ENCODE measurements around the gene ITGA2.

Gene ITGA2

GRCh38 chr5:52952483-52952882 is 36.7 kb upstream of the ITGA2 start:
- TF ChIP-seq CSDC2 (CRISPR knock-in tag; IDR thresholded peaks at IDR 0.05) (no peak), ZC3H10 (CRISPR knock-in tag; IDR thresholded peaks at IDR 0.05) (no peak)
- ATAC-seq = no peak

GRCh38 chr5:52956014-52956413 is 33.1 kb upstream of the ITGA2 start:
- TF ChIP-seq GLIS3 (CRISPR knock-in tag; IDR thresholded peaks at IDR 0.05) = no peak
- TF ChIP-seq BACH2 (CRISPR knock-in tag; IDR thresholded peaks at IDR 0.05; ENCODE audit: borderline replicate concordance) = no peak
- TF ChIP-seq SNAI2 (CRISPR knock-in tag; IDR thresholded peaks at IDR 0.05) = no peak
- no peak for TF ChIP-seq ZNF70 (CRISPR knock-in tag; IDR thresholded peaks at IDR 0.05)
- no peak for TF ChIP-seq CSRNP3 (CRISPR knock-in tag; IDR thresholded peaks at IDR 0.05)
- no peak for TF ChIP-seq ARNTL (CRISPR knock-in tag; IDR thresholded peaks at IDR 0.05; ENCODE audit: borderline replicate concordance, low read depth)
- no peak for TF ChIP-seq CREB5 (CRISPR knock-in tag; IDR thresholded peaks at IDR 0.05; ENCODE audit: low read depth)
- no peak for ATAC-seq

GRCh38 chr5:52956915-52957747 is 32.0 kb upstream of the ITGA2 start:
- TF ChIP-seq POU6F1 (CRISPR knock-in tag; IDR thresholded peaks at IDR 0.05; ENCODE audit: borderline replicate concordance, low read depth) = no peak
- TF ChIP-seq OSR1 (CRISPR knock-in tag; IDR thresholded peaks at IDR 0.05) = no peak
- TF ChIP-seq CREB5 (CRISPR knock-in tag; IDR thresholded peaks at IDR 0.05; ENCODE audit: low read depth) = no peak
- no peak for TF ChIP-seq ZNF70 (CRISPR knock-in tag; IDR thresholded peaks at IDR 0.05)
- no peak for TF ChIP-seq SNAI2 (CRISPR knock-in tag; IDR thresholded peaks at IDR 0.05)
- no peak for TF ChIP-seq CSRNP3 (CRISPR knock-in tag; IDR thresholded peaks at IDR 0.05)
- no peak for TF ChIP-seq ESRRG (CRISPR knock-in tag; IDR thresholded peaks at IDR 0.05)
- TF ChIP-seq ISL1 (CRISPR knock-in tag; IDR thresholded peaks at IDR 0.05) = no peak
- TF ChIP-seq GLIS3 (CRISPR knock-in tag; IDR thresholded peaks at IDR 0.05) = no peak
- TF ChIP-seq TSHZ2 (CRISPR knock-in tag; IDR thresholded peaks at IDR 0.05) = no peak
- TF ChIP-seq ZNF8 (CRISPR knock-in tag; IDR thresholded peaks at IDR 0.05) = no peak
- peak; percentile 70 for ATAC-seq

- no peak for ATAC-seq
- no peak for TF ChIP-seq ZFP30 (CRISPR knock-in tag; IDR thresholded peaks at IDR 0.05)
- peak; percentile 24; the same call in 1 of the 2 replicates for TF ChIP-seq TOX (CRISPR knock-in tag; IDR thresholded peaks at IDR 0.05; ENCODE audit: borderline replicate concordance)
- TF ChIP-seq PATZ1 (CRISPR knock-in tag; IDR thresholded peaks at IDR 0.05; ENCODE audit: borderline replicate concordance) = 0 out of 2 replicates have a peak, but pooled peaks have one; percentile 21
- TF ChIP-seq ESRRG (CRISPR knock-in tag; IDR thresholded peaks at IDR 0.05) = 0 out of 2 replicates have a peak, but pooled peaks have one; percentile 5
- TF ChIP-seq OSR1 (CRISPR knock-in tag; IDR thresholded peaks at IDR 0.05) = no peak
- no peak for TF ChIP-seq ZNF8 (CRISPR knock-in tag; IDR thresholded peaks at IDR 0.05)
- no peak for TF ChIP-seq SNAI2 (CRISPR knock-in tag; IDR thresholded peaks at IDR 0.05)
- no peak for TF ChIP-seq ISL1 (CRISPR knock-in tag; IDR thresholded peaks at IDR 0.05)
- no peak for TF ChIP-seq BACH2 (CRISPR knock-in tag; IDR thresholded peaks at IDR 0.05; ENCODE audit: borderline replicate concordance)
- TF ChIP-seq GLIS3 (CRISPR knock-in tag; IDR thresholded peaks at IDR 0.05) = no peak
These were observed 27.9 kb upstream of the ITGA2 start for GRCh38 chr5:52961274-52961681.

Data from SK-N-SH treated with all-trans-retinoic acid at 6 μM for 48 hours (cell line).